BJ (cell line): Measurements from ENCODE around the gene TAS2R60. TPM values are rescaled to one million over a fixed set of nuclear protein-coding genes. Genes with fewer than 3 reads are reported as not detected.

ENCODE experiments used
- CTCF ChIA-PET: fragments of 350-600 bp; formaldehyde crosslinking; extraction: SDS; loops from one replicate; lab custom pipeline; 2021; ENCODE audit warnings: antibody characterized with exemption, inconsistent platforms; lab: Yijun Ruan, JAX
- POLR2A ChIA-PET: fragments of 300-600 bp; sonication (Branson Sonifier 250); formaldehyde crosslinking; extraction: SDS; loops from one replicate; lab custom pipeline; 2021; ENCODE audit warnings: antibody characterized with exemption; lab: Charles Lee
- DNase-seq: peaks from one replicate; pipeline ENCODE4 v3.0.0-alpha.2; 2011; ENCODE audit warnings: low read depth
- H3K27me3 ChIP-seq: 2 replicates; pipeline ENCODE4 v1.6.0; 2011; ENCODE audit warnings: low read length; ENCODE audit not compliant: control insufficient read depth, insufficient read depth
- H3K36me3 ChIP-seq: 2 replicates; pipeline ENCODE4 v1.5.1; 2011; ENCODE audit warnings: low read length; ENCODE audit not compliant: control insufficient read depth, insufficient read depth
- H3K4me3 ChIP-seq: 2 replicates; pipeline ENCODE4 v1.5.1; 2011; ENCODE audit warnings: low read depth, mild to moderate bottlenecking, control low read depth, low read length
- CTCF ChIP-seq: IDR thresholded peaks from 2 replicates; pipeline ENCODE4 v1.5.1; 2011; ENCODE audit warnings: low read depth, mild to moderate bottlenecking, control low read depth, inconsistent platforms, low read length, moderate library complexity; ENCODE audit not compliant: insufficient read depth
- polyA minus RNA-seq: library from RNA; depleted of rRNA, polyadenylated mRNA; stranded (reverse); fragments of >200 nt; gene quantifications from 2 replicates; pipeline ENCODE4 v1.2.3, GENCODE V29; 2011; rRNA and poly(A)+ RNA removed
- polyA plus RNA-seq: library from polyadenylated mRNA; depleted of rRNA; stranded (reverse); fragments of >200 nt; gene quantifications from 2 replicates; pipeline ENCODE4 v1.2.3, GENCODE V29; 2011; rRNA removed

TAS2R60 gene
- polyA plus RNA-seq = not detected in 2 replicates
- not detected in 2 replicates for polyA minus RNA-seq

- no peak for DNase-seq
- Histone ChIP-seq H3K4me3 (no peak within 1 kb of the TSS), H3K27me3 (no peaks in the 10 kb centered on the region; the same call in 1 of the 2 replicates), H3K36me3 (no peaks in the 10 kb centered on the region)
- TF ChIP-seq CTCF = no peak
- CTCF ChIA-PET = interaction anchor here (0.6 to 1.1 kb wide), 2 partner anchors 9 to 40 kb away, joined by 3 read pairs; no protein-coding TSS in a partner anchor
- POLR2A ChIA-PET = no interaction called here
These were observed at the start of gene TAS2R60 for GRCh38 chr7:143443153-143443552. TAS2R60 (plus strand) TSS chr7:143443453; CDS start chr7:143443453, 0 bp downstream.

GRCh38 chr7:143394068-143394467 is 49.2 kb upstream of the TAS2R60 start:
- H3K36me3 ChIP-seq = peaks cover 23% of the 10 kb centered on the region
- ChIA-PET CTCF (interaction anchor here (1.9 to 2.7 kb wide), 3 partner anchors 10 to 154 kb away, joined by 6 to 12 read pairs (median 6); no protein-coding TSS in a partner anchor), POLR2A (interaction anchor here (0.5 kb wide), 1 partner anchor 98 kb away, joined by 6 read pairs; no protein-coding TSS in a partner anchor)
- no peak overlapping the region for H3K4me3 ChIP-seq
- no peak for TF ChIP-seq CTCF
- H3K27me3 ChIP-seq = no peaks in the 10 kb centered on the region
- no peak for DNase-seq

GRCh38 chr7:143394777-143395176 is 48.5 kb upstream of the TAS2R60 start:
- POLR2A ChIA-PET = no interaction called here
- Histone ChIP-seq H3K36me3 (peaks cover 18% of the 10 kb centered on the region), H3K4me3 (no peak overlapping the region), H3K27me3 (no peaks in the 10 kb centered on the region)
- no peak for DNase-seq
- TF ChIP-seq CTCF = no peak
- CTCF ChIA-PET = interaction anchor here (0.6 to 2.7 kb wide), 4 partner anchors 10 to 81 kb away, joined by 3 to 12 read pairs (median 5); no protein-coding TSS in a partner anchor

- CTCF ChIA-PET = interaction anchor here (0.6 to 2.6 kb wide), 8 partner anchors 9 to 82 kb away, joined by 3 to 7 read pairs (median 4); no protein-coding TSS in a partner anchor
- peaks cover 12% of the 10 kb centered on the region for H3K36me3 ChIP-seq
- POLR2A ChIA-PET = no interaction called here
- no peak for TF ChIP-seq CTCF
- H3K4me3 ChIP-seq = no peak overlapping the region
- no peak for DNase-seq
- no peaks in the 10 kb centered on the region for H3K27me3 ChIP-seq
These were observed 47.8 kb upstream of the TAS2R60 start for GRCh38 chr7:143395187-143396149.

GRCh38 chr7:143396182-143396581 is 47.1 kb upstream of the TAS2R60 start:
- ChIA-PET POLR2A (interaction anchor here (1.0 kb wide), 1 partner anchor 12 kb away, joined by 4 read pairs; no protein-coding TSS in a partner anchor), CTCF (interaction anchor here (0.7 to 2.6 kb wide), 7 partner anchors 8 to 50 kb away, joined by 3 to 7 read pairs (median 4); no protein-coding TSS in a partner anchor)
- no peaks in the 10 kb centered on the region for H3K27me3 ChIP-seq
- H3K36me3 ChIP-seq = peaks cover 8% of the 10 kb centered on the region
- no peak for TF ChIP-seq CTCF
- no peak for DNase-seq
- H3K4me3 ChIP-seq = no peak overlapping the region
